Smooth muscle cell (in vitro differentiated cells): ENCODE measurements around the gene BACH2. TPM values are rescaled to one million over a fixed set of nuclear protein-coding genes. Genes with fewer than 3 reads are reported as not detected.
A peak's percentile ranks its signal among the peaks of the same experiment; 100 is the strongest.

Experiments used
- DNase-seq: peaks from one replicate; lab custom pipeline; 2025; ENCODE audit not compliant: unreplicated experiment; lab: John Stamatoyannopoulos, UW
- H2AFZ ChIP-seq: fragments of 200-600 bp; sonication (generic); 2 replicates; pipeline ENCODE4 v1.6.0; 2016; ENCODE audit warnings: antibody characterized with exemption, low read depth, mild to moderate bottlenecking
- H3F3A ChIP-seq: fragments of 200-600 bp; sonication (generic); 2 replicates; pipeline ENCODE4 v1.6.0; 2017; ENCODE audit warnings: antibody characterized with exemption, low read depth
- H3K27ac ChIP-seq: fragments of 200-600 bp; sonication (generic); 2 replicates; pipeline ENCODE4 v1.5.1; 2016; ENCODE audit warnings: low read depth, mild to moderate bottlenecking
- H3K27me3 ChIP-seq: fragments of 200-600 bp; sonication (generic); 2 replicates; pipeline ENCODE4 v1.6.1; 2016; ENCODE audit warnings: low read depth, mild to moderate bottlenecking
- H3K36me3 ChIP-seq: fragments of 200-600 bp; sonication (generic); 2 replicates; pipeline ENCODE4 v1.5.1; 2016; ENCODE audit warnings: low read depth
- H3K4me1 ChIP-seq: fragments of 200-600 bp; sonication (generic); 2 replicates; pipeline ENCODE4 v1.5.1; 2016; ENCODE audit warnings: low read depth
- H3K4me2 ChIP-seq: fragments of 200-600 bp; sonication (generic); 2 replicates; pipeline ENCODE4 v1.6.0; 2016; ENCODE audit warnings: mild to moderate bottlenecking
- H3K4me3 ChIP-seq: fragments of 200-600 bp; sonication (generic); 2 replicates; pipeline ENCODE4 v1.5.1; 2016; ENCODE audit warnings: mild to moderate bottlenecking
- H3K79me2 ChIP-seq: fragments of 200-600 bp; sonication (generic); 2 replicates; pipeline ENCODE4 v1.6.0; 2016; ENCODE audit warnings: low read depth, mild to moderate bottlenecking
- H3K9ac ChIP-seq: fragments of 200-600 bp; sonication (generic); 2 replicates; pipeline ENCODE4 v1.6.0; 2016; ENCODE audit warnings: low read depth
- H3K9me3 ChIP-seq: fragments of 200-600 bp; sonication (generic); replicated peaks from 2 replicates; pipeline ENCODE4 v1.5.1; 2016; ENCODE audit warnings: low read depth
- H4K20me1 ChIP-seq: fragments of 200-600 bp; sonication (generic); 2 replicates; pipeline ENCODE4 v1.6.0; 2016; ENCODE audit warnings: low read depth
- CTCF ChIP-seq: fragments of 200-600 bp; sonication (generic); IDR thresholded peaks from 2 replicates; pipeline ENCODE4 v1.5.1; 2017; ENCODE audit warnings: borderline replicate concordance, mild to moderate bottlenecking, antibody characterized with exemption; ENCODE audit not compliant: insufficient read depth, poor library complexity, severe bottlenecking
- WGBS: methylation state at CpG from one replicate; pipeline ENCODE4 v1.1.7; 2016; ENCODE audit warnings: low lambda C conversion rate; 5-methylcytosine and 5-hydroxymethylcytosine counted together
- polyA plus RNA-seq: library from polyadenylated mRNA; unstranded; fragments of >200 nt; fragmentation: Nextera tagmentation; extraction: Ambion mirVana; gene quantifications from 2 replicates; pipeline ENCODE4 v1.2.1, GENCODE V29; 2016
- total RNA-seq: library from RNA; depleted of rRNA; stranded (reverse); fragments of >200 nt; gene quantifications from 2 replicates; pipeline ENCODE4 v1.2.3, GENCODE V29; 2014

The BACH2 gene
- total and polyA plus RNA-seq, 2 experiments from 2014 or later = 3.0 to 4.5 TPM

- TF ChIP-seq CTCF = no peak
- H3K36me3 ChIP-seq = no peaks in the 10 kb centered on the region
These were observed 97.8 kb downstream of the BACH2 start for GRCh38 chr6:90198758-90199425.

GRCh38 chr6:90197854-90198496 is 98.7 kb downstream of the BACH2 start:
- Histone ChIP-seq H3K9ac (no peak overlapping the region), H3K27me3 (no peaks in the 10 kb centered on the region), H3K4me2 (no peak overlapping the region), H4K20me1 (no peaks in the 10 kb centered on the region), H2AFZ (no peak overlapping the region), H3K27ac (peak overlapping the region; percentile 36), H3K4me1 (peaks cover 9% of the 10 kb centered on the region), H3K4me3 (no peak overlapping the region), H3K36me3 (no peaks in the 10 kb centered on the region), H3K79me2 (no peaks in the 10 kb centered on the region), H3K9me3 (no peaks in the 10 kb centered on the region), H3F3A (peaks cover 4% of the 10 kb centered on the region)
- WGBS = 82% methylated on average over 8 of the region's 8 CpGs
- TF ChIP-seq CTCF = no peak
- no peak for DNase-seq

More at GRCh38 chr6:90198758-90199425, 97.8 kb downstream of the BACH2 start:
- Histone ChIP-seq H3K79me2 (no peaks in the 10 kb centered on the region), H3K9ac (no peak overlapping the region), H3K4me1 (peaks cover 9% of the 10 kb centered on the region), H4K20me1 (no peaks in the 10 kb centered on the region), H3K4me2 (no peak overlapping the region), H3K27ac (no peak overlapping the region), H3F3A (peaks cover 4% of the 10 kb centered on the region), H2AFZ (no peak overlapping the region), H3K27me3 (no peaks in the 10 kb centered on the region), H3K4me3 (no peak overlapping the region), H3K9me3 (no peaks in the 10 kb centered on the region)
- DNase-seq = no peak
- 97% methylated on average over 6 of the region's 6 CpGs for WGBS

- WGBS = 60% methylated on average over 9 of the region's 9 CpGs
- H3K4me3 ChIP-seq = no peak overlapping the region
- H2AFZ ChIP-seq = no peak overlapping the region
- H3K4me1 ChIP-seq = peaks cover 9% of the 10 kb centered on the region
- peaks cover 4% of the 10 kb centered on the region for H3F3A ChIP-seq
- H3K4me2 ChIP-seq = peak overlapping the region; percentile 25
- H3K27ac ChIP-seq = no peak overlapping the region
- TF ChIP-seq CTCF = no peak
- H3K9ac ChIP-seq = peak overlapping the region; percentile 16
- no peaks in the 10 kb centered on the region for H3K27me3 ChIP-seq
- no peaks in the 10 kb centered on the region for H3K36me3 ChIP-seq
- H3K79me2 ChIP-seq = no peaks in the 10 kb centered on the region
- no peaks in the 10 kb centered on the region for H4K20me1 ChIP-seq
- no peak for DNase-seq
- H3K9me3 ChIP-seq = no peaks in the 10 kb centered on the region
These were observed 101.4 kb downstream of the BACH2 start for GRCh38 chr6:90195094-90195829.
